Articular chondrocyte of knee joint (primary cell): ENCODE data around the gene BCS1L. TPM values are rescaled to one million over a fixed set of nuclear protein-coding genes. Genes with fewer than 3 reads are reported as not detected.

Experiments used
- total RNA-seq: library from RNA; depleted of rRNA; stranded (reverse); fragments of >200 nt; gene quantifications from 2 replicates; pipeline ENCODE4 v1.2.3, GENCODE V29; 2012

The BCS1L gene
- total RNA-seq: 23.1 and 26.0 TPM in 2 replicates

GRCh38 chr2:218659258-218659987, at the start of gene BCS1L, which contains the start of gene ZNF142:
BCS1L (plus strand) TSS chr2:218659683; CDS start chr2:218660988, 1,305 bp downstream.
ZNF142 (minus strand) TSS chr2:218659623; CDS start chr2:218656429, 3,194 bp downstream.

GRCh38 chr2:218671654-218672566, 12.4 kb downstream of the BCS1L start, which contains the start of the genes RNF25 and STK36:
RNF25 (minus strand) TSS chr2:218672002; CDS start chr2:218671970, 32 bp downstream.
STK36 (plus strand) TSS chr2:218672086; CDS start chr2:218672830, 744 bp downstream.

GRCh38 chr2:218710687-218711549, 51.4 kb downstream of the BCS1L start, which contains the start of gene TTLL4:
TTLL4 (plus strand) TSS chr2:218710835; CDS start chr2:218737677, 26,842 bp downstream.

Other genes with a start within 250 kb of the BCS1L start
- under 0.01 TPM in 2 replicates for gene VIL1, start 240.6 kb upstream of the BCS1L start, total RNA-seq
- 14.8 and 15.6 TPM in 2 replicates for gene USP37, start 91.3 kb upstream of the BCS1L start, total RNA-seq
- gene CNOT9, start 90.8 kb upstream of the BCS1L start, total RNA-seq: 61.5 and 71.0 TPM in 2 replicates
- gene PLCD4, start 51.8 kb upstream of the BCS1L start, total RNA-seq: 14.0 and 14.2 TPM in 2 replicates
- 13.4 and 15.5 TPM in 2 replicates for gene ZNF142, start 60 bp upstream of the BCS1L start, total RNA-seq
- gene RNF25, start 12.3 kb downstream of the BCS1L start, total RNA-seq: 27.6 and 29.6 TPM in 2 replicates
- 24.1 and 25.5 TPM in 2 replicates for gene STK36, start 12.4 kb downstream of the BCS1L start, total RNA-seq
- gene TTLL4, start 51.2 kb downstream of the BCS1L start, total RNA-seq: 14.1 and 22.7 TPM in 2 replicates
- 54.0 and 59.7 TPM in 2 replicates for gene CYP27A1, start 122.5 kb downstream of the BCS1L start, total RNA-seq
- 0.11 and 0.39 TPM in 2 replicates for gene PRKAG3, start 172.1 kb downstream of the BCS1L start, total RNA-seq
- gene WNT6, start 200.1 kb downstream of the BCS1L start, total RNA-seq: not detected in 2 replicates
- gene WNT10A, start 221.2 kb downstream of the BCS1L start, total RNA-seq: not detected in 2 replicates